AG04449 (cell line): ENCODE results near the gene PMFBP1.

Source experiments
- CTCF ChIA-PET: fragments of 350-600 bp; formaldehyde crosslinking; extraction: SDS; loops from one replicate; lab custom pipeline; 2021; ENCODE audit warnings: antibody characterized with exemption; lab: Yijun Ruan, JAX
- POLR2A ChIA-PET: fragments of 400-600, 350-600 bp; formaldehyde crosslinking; extraction: SDS; loops from one replicate; lab custom pipeline; 2020; ENCODE audit warnings: antibody characterized with exemption, inconsistent platforms; lab: Yijun Ruan, JAX
- DNase-seq: peaks from one replicate; pipeline ENCODE4 v3.0.0-alpha.2; 2010; ENCODE audit warnings: low read depth, low spot score
- H3K4me3 ChIP-seq: 2 replicates; pipeline ENCODE4 v1.5.1; 2011; ENCODE audit warnings: low read depth, mild to moderate bottlenecking, control low read depth, low read length
- TF ChIP-seq, protein P1 (sequence below): IDR thresholded peaks from one replicate; pipeline ENCODE4 v1.5.1; 2011; ENCODE audit warnings: mild to moderate bottlenecking, moderate library complexity, low read length, control low read depth, inconsistent platforms; ENCODE audit not compliant: insufficient read depth; ENCODE audit errors: missing control alignments

PMFBP1 gene

DNA sequence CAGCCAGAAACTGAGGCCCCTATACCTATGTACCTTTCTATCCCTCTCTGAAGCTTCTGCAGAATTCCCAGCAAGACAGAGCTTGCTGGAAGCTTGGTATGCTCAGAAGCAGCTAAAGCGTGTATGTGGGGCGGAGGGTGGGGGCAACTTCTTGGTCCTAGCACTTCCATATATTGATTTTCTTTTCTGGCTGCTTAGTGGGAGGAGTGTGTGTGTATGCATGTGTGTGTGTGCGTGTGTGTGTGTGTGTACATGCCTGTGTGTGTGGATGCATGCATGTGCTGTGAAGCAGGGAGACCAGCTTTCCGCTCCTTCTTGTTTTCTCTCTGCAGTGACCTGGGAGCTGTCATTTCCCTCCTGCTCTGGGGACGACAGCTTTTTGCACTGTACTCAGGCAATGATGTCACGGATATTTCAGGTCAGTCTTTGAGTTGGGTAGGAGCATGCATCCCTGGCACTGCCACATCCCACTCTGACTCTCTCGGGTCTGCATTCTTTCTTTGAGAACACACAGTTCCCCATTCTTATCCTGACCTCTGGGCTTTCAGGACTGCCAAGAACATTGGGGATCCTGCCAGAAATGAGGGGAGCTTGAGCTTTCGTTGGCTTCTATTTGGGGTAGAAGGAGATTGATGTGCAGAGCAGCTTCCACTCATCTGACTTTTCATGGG is 98.3 kb downstream of the PMFBP1 start:
- POLR2A ChIA-PET: no interaction called here
- CTCF ChIA-PET: no interaction called here

DNA sequence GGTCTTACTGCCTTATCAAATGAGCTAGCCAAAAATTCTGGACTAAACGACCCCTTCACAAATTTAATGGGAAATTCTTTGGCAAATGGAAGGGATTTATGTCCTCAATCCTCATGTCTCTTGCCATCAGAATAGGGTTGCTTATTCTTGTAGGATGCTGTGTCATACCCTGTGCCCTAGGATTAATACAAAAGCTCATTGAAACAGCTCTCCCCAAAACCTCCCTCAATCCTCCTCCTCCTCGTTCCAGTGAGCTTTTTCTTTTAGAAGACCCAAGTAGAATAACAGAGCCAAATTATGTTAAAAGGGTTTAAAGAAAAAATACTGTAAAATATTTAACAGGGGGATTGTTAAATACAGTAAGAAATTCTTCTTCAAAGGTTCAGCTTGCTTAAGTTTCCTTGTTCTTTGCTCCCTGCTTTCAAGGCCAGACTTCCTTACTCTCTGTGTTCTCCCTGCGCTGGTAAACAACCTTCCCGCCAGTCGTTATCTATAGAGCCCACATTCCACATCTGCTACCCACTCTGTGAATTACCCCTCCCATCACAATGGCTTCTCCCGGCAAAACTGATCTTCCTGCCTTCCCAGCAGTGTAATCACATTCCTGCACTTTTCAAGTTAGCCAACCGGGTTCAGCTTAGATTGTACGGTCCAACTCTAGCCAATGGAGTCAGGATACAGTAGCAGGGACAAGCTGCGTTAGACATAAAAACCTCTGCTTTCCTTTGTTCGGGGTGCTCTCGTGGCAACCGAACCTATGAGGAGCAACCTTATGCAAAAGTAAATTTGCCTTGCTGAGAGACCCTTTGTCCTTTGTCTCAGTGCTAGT is 99.2 kb downstream of the PMFBP1 start:
- TF ChIP-seq, protein P1, sequence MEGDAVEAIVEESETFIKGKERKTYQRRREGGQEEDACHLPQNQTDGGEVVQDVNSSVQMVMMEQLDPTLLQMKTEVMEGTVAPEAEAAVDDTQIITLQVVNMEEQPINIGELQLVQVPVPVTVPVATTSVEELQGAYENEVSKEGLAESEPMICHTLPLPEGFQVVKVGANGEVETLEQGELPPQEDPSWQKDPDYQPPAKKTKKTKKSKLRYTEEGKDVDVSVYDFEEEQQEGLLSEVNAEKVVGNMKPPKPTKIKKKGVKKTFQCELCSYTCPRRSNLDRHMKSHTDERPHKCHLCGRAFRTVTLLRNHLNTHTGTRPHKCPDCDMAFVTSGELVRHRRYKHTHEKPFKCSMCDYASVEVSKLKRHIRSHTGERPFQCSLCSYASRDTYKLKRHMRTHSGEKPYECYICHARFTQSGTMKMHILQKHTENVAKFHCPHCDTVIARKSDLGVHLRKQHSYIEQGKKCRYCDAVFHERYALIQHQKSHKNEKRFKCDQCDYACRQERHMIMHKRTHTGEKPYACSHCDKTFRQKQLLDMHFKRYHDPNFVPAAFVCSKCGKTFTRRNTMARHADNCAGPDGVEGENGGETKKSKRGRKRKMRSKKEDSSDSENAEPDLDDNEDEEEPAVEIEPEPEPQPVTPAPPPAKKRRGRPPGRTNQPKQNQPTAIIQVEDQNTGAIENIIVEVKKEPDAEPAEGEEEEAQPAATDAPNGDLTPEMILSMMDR: no peak
- no peak overlapping the region for H3K4me3 ChIP-seq
- CTCF ChIA-PET: no interaction called here
- POLR2A ChIA-PET: no interaction called here
- DNase-seq: no peak

More for the DNA sequence above, 98.3 kb downstream of the PMFBP1 start:
- TF ChIP-seq, protein P1: no peak
- H3K4me3 ChIP-seq: no peak overlapping the region
- DNase-seq: no peak
